GM18861 (cell line): ENCODE data around the gene PTPRS.
A peak's percentile ranks its signal among the peaks of the same experiment; 100 is the strongest.
"Not testable (repeated sequence)": the region's sequence is repeated elsewhere in the genome, so short reads cannot be mapped to it uniquely, and the experiment has no call there.

Experiments used
- ATAC-seq: cut with Tn5 transposase; IDR thresholded peaks from one replicate; pipeline ENCODE4 v1.9.1; 2021; ENCODE audit not compliant: unreplicated experiment

Gene PTPRS

GRCh38 chr19:5334366-5334739, 6.3 kb downstream of the PTPRS start:
- no peak for ATAC-seq

- ATAC-seq: no peak
These were observed 6.8 kb downstream of the PTPRS start for GRCh38 chr19:5333581-5334365.

DNA sequence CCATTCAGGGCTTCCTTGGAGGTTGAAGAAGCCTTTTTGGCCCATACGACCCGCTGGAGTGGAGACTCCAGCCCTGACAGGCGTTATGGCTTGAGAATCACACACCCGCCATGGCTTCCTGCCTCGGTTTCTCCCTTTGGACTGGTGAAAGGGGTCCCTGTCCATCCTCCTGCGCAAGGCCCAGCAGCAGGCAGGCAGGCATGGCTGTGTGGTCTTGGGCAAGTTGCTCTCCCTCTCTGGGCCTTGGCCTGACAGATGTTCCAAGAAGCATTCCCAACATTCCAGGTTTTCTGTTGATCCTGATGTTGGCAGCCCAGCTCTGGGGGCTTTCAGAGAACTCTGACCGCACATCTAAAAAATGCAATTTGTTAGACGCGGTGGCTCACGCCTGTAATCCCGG, 8.1 kb downstream of the PTPRS start:
- ATAC-seq: no peak

- ATAC-seq: no peak
These were observed 8.8 kb downstream of the PTPRS start for GRCh38 chr19:5331790-5332189.

- no peak for ATAC-seq
These were observed 10.3 kb downstream of the PTPRS start for GRCh38 chr19:5330307-5330720.

- no peak for ATAC-seq
These were observed 11.5 kb downstream of the PTPRS start for GRCh38 chr19:5329141-5329540.

DNA sequence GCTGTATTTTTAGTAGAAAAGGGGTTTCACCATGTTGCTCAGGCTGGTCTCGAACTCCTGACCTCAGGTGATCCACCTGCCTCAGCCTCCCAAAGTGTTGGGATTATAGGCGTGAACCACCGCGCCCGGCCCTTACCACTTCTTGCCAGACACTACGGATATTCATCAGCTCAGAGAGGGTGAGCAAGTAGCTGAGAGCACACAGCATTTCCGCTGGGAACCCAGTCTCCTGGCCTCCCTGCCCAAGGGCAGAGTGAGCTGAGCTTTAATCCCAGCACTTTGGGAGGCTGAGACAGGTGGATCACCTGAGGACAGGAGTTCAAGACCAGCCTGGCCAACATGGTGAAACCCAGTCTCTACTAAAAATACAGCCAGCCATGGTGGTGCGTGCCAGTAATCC, 12.2 kb downstream of the PTPRS start:
- not testable (repeated sequence) for ATAC-seq

GRCh38 chr19:5326986-5327623, 13.5 kb downstream of the PTPRS start:
- no peak for ATAC-seq

DNA sequence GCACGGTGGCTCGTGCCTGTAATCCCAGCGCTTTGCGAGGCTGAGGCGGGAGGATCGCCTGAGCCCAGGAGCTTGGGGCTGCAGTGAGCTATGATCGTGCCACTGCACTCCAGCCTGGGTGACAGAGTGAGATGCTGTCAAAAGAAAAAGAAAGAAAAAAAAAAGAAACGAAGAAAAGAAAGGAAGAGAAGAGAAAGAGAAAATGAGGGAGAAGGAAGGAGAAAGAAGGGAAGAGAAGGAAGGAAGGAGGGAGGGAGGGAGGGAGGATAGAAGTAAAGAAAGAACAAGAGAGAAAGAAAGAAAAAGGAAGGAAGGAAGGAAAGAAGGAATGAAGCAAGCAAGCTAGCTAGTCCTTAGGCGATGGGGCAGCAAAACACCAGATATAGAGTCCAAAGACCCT, 14.1 kb downstream of the PTPRS start:
- no peak for ATAC-seq

- no peak for ATAC-seq
These were observed 15.7 kb downstream of the PTPRS start for GRCh38 chr19:5324947-5325346.

DNA sequence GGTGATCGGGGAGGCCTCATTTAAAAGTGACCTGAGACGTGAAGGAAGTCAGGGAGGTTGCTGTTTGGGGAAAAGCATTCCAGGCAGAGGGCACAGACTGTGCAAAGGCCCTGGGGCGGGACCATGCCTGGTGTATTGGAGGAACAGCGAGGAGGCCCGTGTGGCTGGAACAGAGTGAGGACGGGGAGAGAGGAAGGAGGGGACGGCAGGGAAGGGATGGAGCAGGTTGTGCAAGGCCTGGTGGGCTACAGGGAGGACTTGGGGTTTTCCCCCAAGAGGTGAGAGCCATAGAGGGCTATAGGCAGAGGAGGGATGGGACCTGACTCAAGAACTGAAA, 17.2 kb downstream of the PTPRS start:
- no peak for ATAC-seq

DNA sequence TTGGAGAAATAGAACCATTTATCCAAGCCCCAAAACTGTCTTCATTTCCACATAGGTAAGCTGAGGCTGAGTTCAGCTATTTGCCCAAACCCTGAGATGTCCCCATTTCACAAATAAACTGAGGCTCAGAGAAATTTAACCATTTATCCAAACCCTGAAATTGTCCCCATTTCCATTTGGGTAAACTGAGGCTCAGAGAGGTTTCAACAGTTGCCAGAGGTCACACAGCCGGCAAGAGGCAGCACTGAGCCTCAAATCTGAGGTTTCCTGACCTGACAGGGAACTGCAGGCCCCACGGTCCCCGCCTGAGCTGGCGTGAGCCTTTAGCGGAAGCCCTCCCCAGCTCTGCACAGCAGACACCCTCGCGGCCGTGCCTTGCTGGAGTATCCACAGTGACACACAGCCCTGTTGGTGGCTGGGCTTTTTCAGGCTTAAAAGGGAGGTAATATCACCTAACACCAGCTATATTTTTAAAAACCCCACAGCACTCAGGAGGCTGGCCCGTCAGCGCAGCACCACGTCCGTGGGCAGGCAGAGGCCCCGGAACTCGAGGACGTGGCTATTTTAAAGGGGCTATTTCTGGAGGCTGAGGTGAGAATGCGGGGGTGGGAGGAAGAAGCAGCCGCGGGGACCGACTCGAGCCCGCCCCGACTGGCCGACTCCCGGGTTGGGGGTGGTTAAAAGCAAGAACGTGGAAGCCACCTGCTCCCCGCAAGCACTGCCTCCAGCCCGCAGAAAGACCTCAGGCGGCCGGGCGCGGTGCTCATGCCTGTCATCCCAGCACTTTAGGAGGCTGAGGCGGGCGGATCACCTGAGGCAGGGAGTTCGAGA, 18.5 kb downstream of the PTPRS start:
- peak; percentile 56 for ATAC-seq

DNA sequence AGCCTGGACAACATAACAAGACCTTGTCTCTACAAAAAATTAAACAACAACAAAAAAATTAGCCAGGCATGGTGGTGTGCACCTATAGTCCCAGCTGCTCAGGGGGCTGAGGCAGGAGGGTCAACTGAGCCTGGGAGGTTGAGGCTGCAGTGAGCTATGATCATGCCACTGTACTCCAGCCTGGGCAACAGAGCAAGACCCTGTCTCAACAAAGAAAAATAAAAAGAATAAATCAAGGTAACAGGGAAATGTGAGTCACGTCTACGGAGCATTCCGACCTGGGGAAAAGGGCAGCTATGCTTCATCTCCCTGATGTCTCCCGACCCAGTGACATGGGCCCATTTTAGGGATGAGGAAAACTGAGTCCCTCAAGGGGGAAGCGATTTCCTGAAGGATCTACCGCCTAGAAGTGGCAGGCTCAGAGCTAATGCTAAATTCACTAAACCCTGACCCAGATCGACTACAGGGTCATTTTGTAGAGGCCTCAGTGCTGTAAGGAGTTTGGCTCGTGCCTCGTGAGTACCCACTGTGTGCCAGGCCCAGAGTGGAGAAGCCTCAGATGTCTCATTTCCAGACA, 19.5 kb downstream of the PTPRS start:
- no peak for ATAC-seq

DNA sequence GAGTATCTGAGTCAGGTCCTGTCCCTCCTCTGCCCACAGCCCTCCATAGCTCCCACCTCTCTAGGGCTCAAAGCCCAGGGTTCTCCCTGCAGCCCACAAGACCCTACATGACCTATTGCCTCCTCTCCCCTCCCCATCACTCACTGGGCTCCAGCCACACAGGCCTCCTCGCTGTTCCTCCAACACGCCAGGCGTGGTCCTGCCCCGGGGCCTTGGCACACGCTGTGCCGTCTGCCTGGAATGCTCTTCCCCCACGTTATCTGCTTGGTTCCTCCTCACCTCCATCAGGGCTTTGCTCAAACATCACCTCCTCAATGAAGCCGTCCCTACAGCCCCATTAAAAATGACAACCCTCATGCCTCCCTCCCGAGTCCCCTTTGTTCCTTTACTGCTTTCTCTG, 21.1 kb downstream of the PTPRS start:
- ATAC-seq: no peak

GRCh38 chr19:5318306-5318705, 22.3 kb downstream of the PTPRS start:
- ATAC-seq: no peak

DNA sequence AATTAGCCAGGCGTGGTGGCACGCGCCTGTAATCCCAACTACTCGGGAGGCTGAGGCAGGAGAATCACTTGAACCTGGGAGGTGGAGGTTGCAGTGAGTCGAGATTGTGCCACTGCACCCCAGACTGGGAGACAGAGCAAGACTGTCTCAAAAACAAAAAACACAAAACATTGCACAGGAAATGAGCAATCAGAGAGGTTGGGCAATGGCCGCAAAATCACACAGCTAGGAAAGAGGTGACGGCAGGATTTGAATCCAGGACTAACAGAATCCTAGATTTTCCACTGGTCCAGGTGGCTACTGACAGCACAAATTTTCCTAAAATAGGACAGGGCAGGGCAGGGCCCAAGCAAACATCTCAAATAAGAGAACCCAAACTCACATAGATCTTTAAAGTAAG, 23.3 kb downstream of the PTPRS start:
- ATAC-seq: no peak

GRCh38 chr19:5316138-5316537, 24.5 kb downstream of the PTPRS start:
- ATAC-seq: no peak

GRCh38 chr19:5314907-5315298, 25.7 kb downstream of the PTPRS start:
- no peak for ATAC-seq

DNA sequence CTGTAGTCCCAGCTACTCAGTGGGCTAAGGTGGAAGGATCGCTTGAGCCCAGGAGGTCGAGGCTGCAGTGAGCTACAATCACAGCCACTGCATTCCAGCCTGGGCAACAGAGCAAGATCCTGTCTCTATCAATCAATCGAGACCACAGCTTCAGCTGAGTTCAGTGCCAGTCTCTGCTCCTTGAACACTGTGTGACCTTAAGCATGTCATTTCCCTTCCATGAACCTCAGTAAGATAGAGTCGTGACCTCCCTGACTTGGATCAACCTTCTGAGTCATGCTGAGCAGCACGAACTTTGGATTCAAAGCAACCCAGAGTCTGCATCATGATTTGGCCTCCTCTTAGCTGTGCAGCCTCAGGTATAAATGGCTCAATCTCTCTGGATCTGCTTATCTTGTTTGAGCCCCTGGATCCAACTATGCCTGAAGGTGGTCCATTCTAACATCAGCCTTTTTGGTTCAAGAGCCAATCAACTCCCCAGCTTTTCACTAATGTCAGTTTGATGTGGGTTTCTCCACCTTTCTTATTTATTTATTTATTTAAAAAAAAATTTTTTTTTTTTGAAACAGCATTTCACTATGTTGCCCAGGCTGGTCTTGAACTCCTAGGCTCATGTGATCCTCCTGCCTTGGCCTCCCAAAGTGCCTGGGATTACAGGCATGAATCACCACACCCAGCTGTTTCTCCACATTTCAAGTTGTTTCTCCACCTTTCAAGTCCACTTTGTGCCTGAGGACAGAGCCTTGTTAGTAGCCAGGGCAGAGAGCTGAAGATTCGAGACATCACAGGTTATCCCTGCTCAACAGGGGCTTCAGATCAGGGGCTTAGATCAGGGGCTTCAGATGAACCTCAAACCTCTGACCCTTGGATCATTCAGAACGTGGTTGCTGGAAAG, 26.4 kb downstream of the PTPRS start:
- no peak for ATAC-seq

DNA sequence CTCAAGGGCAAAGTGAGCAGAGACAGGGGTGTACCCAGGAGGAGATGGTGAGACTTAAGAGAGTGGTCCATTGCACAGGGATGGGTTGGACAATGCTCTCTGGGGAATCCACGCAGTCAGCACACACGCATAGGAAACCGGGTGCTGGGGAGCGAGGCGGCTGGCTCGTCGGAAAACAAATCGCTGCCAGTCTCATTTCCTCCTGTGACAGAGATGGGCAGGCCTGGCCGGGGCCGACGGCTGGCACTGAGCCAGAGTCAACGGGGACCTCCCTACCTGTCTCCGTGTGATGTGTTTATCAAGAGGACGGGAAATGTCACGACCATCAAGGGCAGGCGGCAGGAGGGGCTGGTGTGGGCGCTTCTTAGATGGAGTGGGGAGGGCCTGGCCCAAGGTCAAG, 27.3 kb downstream of the PTPRS start:
- ATAC-seq: no peak

DNA sequence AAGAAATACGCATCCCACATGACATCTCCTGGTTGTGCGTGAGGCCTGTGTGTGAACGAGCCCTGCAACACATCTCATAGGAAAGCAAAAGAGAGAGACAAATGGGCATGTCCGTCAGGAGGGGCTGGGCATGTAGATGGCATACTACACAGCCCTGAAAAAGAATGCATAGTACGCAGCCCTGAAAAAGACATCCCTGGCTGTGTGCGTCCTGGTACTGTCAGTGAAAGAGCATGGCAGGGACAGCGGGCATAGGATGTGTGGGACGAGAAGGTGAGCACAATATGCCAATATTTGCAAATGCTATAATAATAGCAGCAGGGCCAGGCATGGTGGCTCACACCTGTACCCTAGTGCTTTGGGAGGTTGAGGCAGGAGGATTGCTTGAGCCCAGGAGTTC, 28.6 kb downstream of the PTPRS start:
- no peak for ATAC-seq
